ENCODE measurements around the gene GALC. TPM values are rescaled to one million over a fixed set of nuclear protein-coding genes. Genes with fewer than 3 reads are reported as not detected.

GALC gene
- total RNA-seq, 1 donor from 2014 or later: 9.8 TPM

DNA sequence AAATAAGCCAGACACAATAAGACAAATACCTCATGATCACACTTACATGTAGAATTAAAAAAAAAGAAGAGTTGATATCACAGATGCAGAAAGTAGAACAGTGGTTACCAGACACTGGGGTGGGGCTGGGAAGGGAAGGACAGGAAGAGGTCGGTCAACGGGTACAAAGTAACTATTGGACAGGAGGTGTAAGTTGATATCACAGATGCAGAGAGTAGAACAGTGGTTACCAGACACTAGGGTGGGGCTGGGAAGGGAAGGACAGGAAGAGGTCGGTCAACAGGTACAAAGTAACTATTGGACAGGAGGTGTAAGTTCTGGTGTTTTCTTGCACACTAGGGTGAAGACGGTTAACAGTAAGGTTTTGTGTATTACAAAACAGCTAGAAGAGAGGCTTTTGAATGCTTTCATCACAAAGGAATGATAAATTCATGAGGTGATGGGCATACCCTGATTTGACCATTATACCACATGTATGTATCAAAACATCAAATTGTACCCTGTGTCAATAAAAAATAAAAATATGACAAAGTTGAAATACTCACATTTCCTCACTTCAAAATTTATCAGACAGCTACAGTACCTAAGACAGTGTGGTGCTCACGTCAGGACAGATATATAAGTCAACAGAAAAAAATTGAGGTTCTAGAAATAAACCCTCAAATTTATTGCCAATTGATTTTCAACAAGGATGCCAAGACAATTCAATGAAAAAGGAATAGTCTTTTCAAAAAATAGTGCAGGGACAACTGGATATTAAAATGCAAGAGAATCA, 32.8 kb downstream of the GALC start:
- no peak for DNase-seq (ENCODE audit: low read depth in 2 of 2)

GRCh38 chr14:87955501-87955900, 37.5 kb downstream of the GALC start:
- DNase-seq (ENCODE audit: low read depth in 2 of 2): peak in 1 of 2 donors; percentile 2

GRCh38 chr14:87952307-87953094, 40.5 kb downstream of the GALC start:
- no peak for DNase-seq (ENCODE audit: low read depth in 2 of 2)

DNA sequence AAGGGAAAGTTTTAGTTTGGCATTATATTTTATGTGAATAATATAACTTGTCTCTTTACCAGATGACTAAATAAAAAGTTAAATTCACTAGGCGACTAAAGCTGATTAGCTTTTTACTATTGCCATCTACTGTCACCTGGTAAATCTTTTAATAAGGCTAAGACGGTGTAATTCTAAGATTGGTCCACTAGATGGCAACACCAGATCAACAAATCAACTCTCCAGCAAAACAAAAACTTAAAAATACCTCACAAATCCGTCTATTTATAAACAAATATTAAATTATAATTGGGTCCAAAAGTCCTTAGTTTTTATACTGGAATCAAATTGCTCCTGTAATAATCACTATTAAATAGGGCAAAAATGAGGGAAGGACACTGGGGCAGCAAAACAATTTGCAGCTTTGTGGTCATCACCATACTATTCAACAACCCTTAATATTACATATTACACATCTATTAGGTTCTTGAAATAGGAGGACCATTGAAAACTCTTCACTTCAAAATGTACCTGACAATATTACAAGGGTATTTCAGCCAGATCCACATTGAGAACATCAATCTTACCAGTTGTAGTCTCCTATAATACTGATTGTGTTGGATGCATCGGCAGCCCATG, 47.9 kb downstream of the GALC start:
- peak; percentile 49 to 70 for DNase-seq (ENCODE audit: low read depth in 2 of 2)

- DNase-seq (ENCODE audit: low read depth in 2 of 2): no peak
Measured at GRCh38 chr14:87940894-87941293, 52.1 kb downstream of the GALC start.

- DNase-seq (ENCODE audit: low read depth in 2 of 2): no peak
Measured at GRCh38 chr14:87940382-87940781, 52.6 kb downstream of the GALC start.

DNA sequence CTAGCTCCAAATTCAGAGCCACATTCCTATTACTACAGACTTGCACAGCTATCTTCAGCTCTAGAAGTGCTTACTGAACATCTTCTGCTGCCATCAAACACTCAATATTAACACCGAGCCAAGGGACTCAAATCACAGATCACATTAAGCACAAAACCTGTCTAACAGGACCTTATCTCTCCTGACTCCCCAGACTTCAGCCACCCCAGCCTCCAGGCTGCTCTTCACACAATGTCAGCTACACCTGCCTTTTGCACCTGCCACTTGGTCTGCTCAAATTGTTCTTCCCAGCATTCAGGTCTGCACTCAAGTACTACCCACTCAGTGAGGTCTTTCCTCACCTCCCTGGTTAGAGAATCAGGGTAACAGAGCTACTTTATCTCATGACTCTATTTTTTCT, 57.1 kb downstream of the GALC start:
- DNase-seq (ENCODE audit: low read depth in 2 of 2): no peak

DNA sequence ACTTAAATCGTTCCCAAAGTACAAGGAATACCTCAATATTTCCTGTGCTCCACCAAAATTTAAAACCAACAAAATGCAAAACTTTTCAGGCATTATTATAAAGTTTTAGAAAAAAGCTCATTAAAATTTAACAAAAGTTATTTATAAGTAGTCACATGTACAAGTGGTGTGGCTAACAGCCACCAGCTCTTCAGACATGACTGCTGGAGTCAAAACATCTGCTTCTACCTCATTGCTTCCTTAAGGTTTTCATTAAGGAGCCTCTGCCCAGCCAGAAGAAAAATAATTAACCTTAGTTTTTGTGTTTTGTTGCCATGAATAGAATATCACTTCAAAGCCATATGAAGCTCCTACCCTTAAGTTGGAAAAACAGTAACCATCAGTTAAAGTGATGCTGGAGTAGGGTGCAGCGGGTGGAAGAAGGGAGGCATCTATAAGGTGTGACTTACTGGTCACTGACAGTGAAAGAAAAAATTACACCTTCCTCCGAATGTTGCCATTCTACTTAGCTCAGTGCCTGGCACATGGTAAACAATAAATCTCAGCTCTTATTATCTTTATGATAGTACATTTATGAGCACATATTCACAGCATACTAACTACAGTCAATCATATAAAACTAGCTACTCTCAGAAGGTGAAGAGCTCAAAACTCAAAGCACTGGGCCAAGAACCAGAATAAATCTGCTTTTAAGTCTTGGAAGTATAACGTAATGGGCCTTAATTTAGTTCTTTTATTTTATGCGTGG, 57.7 kb downstream of the GALC start:
- DNase-seq (ENCODE audit: low read depth in 2 of 2): no peak

DNA sequence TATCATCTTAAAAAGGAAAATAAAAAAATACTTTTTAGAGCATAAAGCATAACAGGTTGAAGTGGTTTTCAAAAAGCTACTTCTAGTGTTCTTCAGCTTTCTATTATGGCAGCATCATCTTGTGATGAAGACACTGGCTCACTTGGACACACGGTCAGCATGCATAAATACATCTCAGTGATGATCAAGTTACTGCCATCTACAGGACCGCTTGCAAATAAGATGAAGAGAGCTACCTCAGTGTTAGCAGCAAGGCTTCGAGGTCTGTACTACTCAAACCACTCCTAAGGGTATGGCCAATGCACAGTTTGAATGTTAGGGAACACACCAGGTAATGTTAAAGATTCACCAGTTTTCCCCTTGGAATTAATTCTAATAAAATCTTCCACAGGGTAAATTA, 58.8 kb downstream of the GALC start:
- no peak for DNase-seq (ENCODE audit: low read depth in 2 of 2)

DNA sequence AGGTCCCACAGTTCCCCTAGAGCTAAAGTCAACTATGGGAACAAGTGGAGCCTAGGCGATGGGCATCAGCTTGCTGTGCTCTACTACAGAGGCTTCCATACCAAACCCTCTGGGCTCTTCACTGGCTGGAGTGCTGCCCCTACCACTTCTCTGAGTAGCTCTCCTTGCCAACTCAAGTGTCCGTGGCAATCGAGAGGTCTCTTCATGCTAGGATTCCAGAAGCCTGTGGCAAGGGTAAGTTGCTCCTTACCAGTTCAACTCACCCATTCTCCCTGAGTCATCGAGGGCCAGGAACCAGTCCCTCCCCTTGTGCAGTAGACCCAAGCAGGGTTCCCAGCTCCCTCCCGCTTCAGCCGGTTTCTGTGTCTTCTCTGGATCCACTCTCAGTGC, 76.1 kb downstream of the GALC start:
- no peak for DNase-seq (ENCODE audit: low read depth in 2 of 2)

GRCh38 chr14:87916103-87916885, 76.7 kb downstream of the GALC start:
- DNase-seq (ENCODE audit: low read depth in 2 of 2): no peak

DNA sequence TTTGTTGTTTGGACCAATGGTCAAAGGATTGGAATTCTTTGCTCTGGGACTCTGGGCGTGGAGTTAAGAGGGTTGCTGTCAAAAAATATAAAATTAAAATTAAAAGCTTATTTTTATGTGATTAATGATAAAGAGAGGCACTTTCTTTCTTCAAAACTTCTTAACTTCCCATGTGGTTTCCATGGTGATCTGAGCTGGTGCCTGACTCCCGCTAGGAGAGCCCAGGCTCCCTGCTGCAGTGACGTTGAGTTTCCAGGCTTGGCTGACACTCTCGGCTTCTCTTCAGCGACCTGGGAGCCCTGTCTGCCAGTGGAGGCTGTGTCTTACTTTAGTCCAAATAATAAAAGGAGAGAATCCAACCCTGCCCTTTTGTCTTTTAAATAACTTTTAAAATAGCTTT, 84.4 kb downstream of the GALC start:
- no peak for DNase-seq (ENCODE audit: low read depth in 2 of 2)

DNA sequence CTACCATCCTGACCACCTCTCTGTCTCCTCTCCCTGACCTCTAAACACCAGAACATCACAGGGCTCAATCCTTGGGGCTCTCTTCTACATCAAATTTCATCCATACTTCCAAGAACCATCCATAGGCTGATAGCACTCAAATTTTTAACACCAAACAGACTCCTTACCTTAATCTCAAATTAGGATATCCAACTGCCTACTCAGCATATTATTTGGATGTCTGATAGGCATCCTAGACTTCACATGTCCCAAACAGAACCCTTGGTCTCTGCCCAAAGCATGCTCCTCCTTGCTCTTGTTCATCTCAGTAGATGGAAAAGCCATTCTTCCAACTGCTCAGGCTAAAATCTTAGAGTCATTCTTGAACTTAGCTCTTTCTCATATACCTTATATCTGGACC, 91.3 kb downstream of the GALC start:
- no peak for DNase-seq (ENCODE audit: low read depth in 2 of 2)

DNA sequence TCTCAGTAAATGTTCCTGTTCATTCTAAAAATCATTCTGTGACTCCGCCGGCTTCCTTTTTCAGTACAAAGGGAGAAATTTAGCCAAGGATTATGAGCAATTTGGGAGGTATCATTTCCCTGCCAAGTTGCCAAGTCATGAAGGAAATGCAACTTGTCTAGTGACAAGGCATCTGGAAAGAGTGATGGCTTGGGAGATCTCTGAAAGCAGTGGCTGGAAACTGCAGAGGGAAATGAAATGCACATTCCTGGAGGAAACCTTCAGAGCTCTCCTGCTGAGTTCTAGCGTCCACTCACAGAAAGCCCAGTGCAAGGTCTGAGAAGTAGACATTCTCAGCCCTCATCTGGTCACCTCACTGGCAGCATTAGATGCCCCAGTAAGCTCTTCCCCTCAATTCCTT, 91.7 kb downstream of the GALC start:
- DNase-seq (ENCODE audit: low read depth in 2 of 2): no peak

- DNase-seq (ENCODE audit: low read depth in 2 of 2): no peak
Measured at GRCh38 chr14:87899228-87899627, 93.8 kb downstream of the GALC start.

- no peak for DNase-seq (ENCODE audit: low read depth in 2 of 2)
Measured at GRCh38 chr14:87898301-87898700, 94.7 kb downstream of the GALC start.

DNA sequence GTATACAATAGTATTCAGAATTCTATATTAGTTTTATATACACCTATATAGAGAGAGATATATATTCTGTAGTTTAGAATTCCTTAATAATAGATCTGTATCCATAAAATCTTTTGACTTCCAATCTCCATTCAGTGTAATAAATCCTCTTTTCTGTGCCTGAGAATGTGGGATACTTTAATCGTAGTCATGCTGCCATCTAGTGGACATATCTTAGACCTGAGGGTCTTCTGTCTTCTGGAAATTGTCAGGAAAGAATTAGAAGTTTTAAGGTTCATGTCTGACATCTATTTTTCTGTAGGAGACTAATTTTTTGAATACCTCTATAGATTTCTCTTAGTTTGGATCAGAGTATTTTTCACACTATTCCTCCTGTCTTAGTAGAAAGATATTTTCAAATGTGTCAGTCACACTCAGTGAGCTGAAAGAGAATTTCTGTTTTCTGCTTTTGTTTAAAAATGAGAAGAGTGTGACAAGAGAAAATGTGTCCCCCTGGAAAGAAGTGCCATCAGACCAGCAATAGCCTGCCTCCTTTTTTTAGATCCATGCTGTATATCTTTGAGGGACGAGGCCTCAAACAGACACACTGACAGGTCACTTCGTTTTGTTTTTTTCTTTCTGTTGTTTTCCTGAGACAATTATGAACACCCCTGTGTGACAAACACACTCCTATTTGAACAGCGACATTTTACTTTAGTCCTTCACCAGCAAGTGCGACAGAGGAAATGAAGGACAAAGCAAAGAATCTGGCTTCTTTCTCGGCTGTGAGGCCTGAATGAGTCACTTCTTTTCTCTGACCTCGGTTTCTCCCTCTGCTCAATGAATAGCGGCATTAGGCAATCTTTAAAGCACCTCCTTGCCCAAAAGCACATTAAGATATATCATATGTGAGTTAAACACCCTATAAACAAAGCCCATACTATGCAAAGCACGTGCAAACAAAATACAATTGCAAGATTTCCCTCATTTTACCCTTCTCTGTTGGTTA, 96.3 kb downstream of the GALC start:
- peak; percentile 50 to 55 for DNase-seq (ENCODE audit: low read depth in 2 of 2)

DNA sequence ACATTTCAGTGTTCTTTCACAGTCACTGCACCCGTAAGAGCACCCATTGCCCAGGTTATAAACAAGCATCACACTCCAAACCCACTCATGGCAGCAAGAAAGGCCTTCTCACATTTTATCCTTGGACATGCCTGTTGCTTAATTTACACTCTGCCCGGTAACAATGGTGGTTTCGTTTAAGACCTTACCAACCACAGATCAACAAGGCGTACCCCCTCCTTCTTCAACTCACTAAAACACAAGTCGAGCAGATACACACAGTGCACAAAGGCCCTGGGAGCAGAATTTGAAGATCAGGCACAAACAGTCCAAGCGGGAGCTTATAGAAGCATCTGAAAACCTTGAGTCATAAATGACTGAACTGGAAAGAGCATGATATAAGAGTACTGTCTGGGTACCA, 98.1 kb downstream of the GALC start:
- no peak for DNase-seq (ENCODE audit: low read depth in 2 of 2)

DNA sequence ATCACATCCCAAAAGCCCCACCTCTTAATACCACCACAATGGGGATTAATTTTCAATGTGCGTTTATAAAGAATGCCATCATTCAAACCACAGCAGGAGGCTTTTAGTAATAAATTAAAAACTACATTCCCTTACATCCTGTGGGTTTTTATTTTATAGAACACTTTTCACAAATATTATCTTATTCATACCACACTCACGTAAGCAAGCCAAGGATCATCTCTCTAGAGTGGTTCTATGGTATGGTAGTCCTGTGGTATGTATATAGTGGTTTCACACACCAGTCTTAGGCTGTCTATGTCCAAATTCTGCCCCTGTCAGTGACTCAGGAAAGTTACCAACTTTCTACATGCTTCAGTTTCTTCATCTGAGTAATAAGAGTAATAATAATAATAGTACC, 100.2 kb downstream of the GALC start:
- DNase-seq (ENCODE audit: low read depth in 2 of 2): no peak

All from dermis microvascular lymphatic vessel endothelial cell (primary cell).